ENCODE measurements around the gene SBF1.

The SBF1 gene

GRCh38 chr22:50465066-50465930 lies 9.5 kb downstream of the SBF1 start:
- no peak for DNase-seq

GRCh38 chr22:50464451-50464850 lies 10.4 kb downstream of the SBF1 start:
- DNase-seq: no peak

- no peak for DNase-seq
Observed at GRCh38 chr22:50463188-50463900, 11.5 kb downstream of the SBF1 start.

GRCh38 chr22:50461979-50462540 lies 12.8 kb downstream of the SBF1 start:
- no peak for DNase-seq

GRCh38 chr22:50461536-50461935 lies 13.3 kb downstream of the SBF1 start:
- DNase-seq: no peak

- DNase-seq: no peak
Observed at GRCh38 chr22:50460938-50461337, 13.9 kb downstream of the SBF1 start.

- no peak for DNase-seq
Observed at GRCh38 chr22:50459496-50460140, 15.2 kb downstream of the SBF1 start.

- no peak for DNase-seq
Observed at GRCh38 chr22:50459016-50459415, 15.8 kb downstream of the SBF1 start.

GRCh38 chr22:50456466-50457234 lies 18.2 kb downstream of the SBF1 start:
- no peak for DNase-seq

GRCh38 chr22:50456026-50456425 lies 18.8 kb downstream of the SBF1 start:
- no peak for DNase-seq

- DNase-seq: no peak
Observed at GRCh38 chr22:50455201-50455600, 19.6 kb downstream of the SBF1 start.

GRCh38 chr22:50454556-50455075 lies 20.2 kb downstream of the SBF1 start:
- no peak for DNase-seq

- DNase-seq: no peak
Observed at GRCh38 chr22:50452649-50453048, 22.2 kb downstream of the SBF1 start.

- no peak for DNase-seq
Observed at GRCh38 chr22:50447576-50448551, 27.0 kb downstream of the SBF1 start.

- DNase-seq: no peak
Observed at GRCh38 chr22:50446708-50447575, 27.9 kb downstream of the SBF1 start.

GRCh38 chr22:50445880-50446707 lies 28.7 kb downstream of the SBF1 start:
- DNase-seq: no peak

- DNase-seq: peak; percentile 53
Observed at GRCh38 chr22:50445071-50445879, 29.6 kb downstream of the SBF1 start.

- no peak for DNase-seq
Observed at GRCh38 chr22:50444663-50445062, 30.2 kb downstream of the SBF1 start.
